Bronchial epithelial cell (primary cell): ENCODE results near the gene MDC1. TPM values are rescaled to one million over a fixed set of nuclear protein-coding genes. Genes with fewer than 3 reads are reported as not detected.
"Not testable (repeated sequence)": the region's sequence is repeated elsewhere in the genome, so short reads cannot be mapped to it uniquely, and the experiment has no call there.

Experiments
- DNase-seq: peaks from one replicate; pipeline ENCODE4 v3.0.0-alpha.2; 2010; ENCODE audit warnings: low read depth
- FAIRE-seq: peaks from 2 replicates; lab custom pipeline; 2011; peaks lifted over from hg19 to GRCh38; lab: Jason Lieb, UNC
- H3K27me3 ChIP-seq: 2 replicates; pipeline ENCODE4 v1.5.1; 2011; ENCODE audit warnings: low read length; ENCODE audit not compliant: control insufficient read depth, insufficient read depth
- H3K36me3 ChIP-seq: 2 replicates; pipeline ENCODE4 v1.5.1; 2011; ENCODE audit warnings: low read length; ENCODE audit not compliant: control insufficient read depth, insufficient read depth
- H3K4me3 ChIP-seq: 2 replicates; pipeline ENCODE4 v1.5.1; 2011; ENCODE audit warnings: mild to moderate bottlenecking, low read depth, low read length, control low read depth
- total RNA-seq: library from RNA; depleted of rRNA; stranded (reverse); fragments of >200 nt; gene quantifications from 2 replicates; pipeline ENCODE4 v1.2.1, GENCODE V29; 2014
- TF ChIP-seq, protein P1 (sequence below): IDR thresholded peaks from 2 replicates; pipeline ENCODE4 v1.5.1; 2011; ENCODE audit warnings: mild to moderate bottlenecking, moderate library complexity, low read length, control low read depth, inconsistent platforms; ENCODE audit not compliant: insufficient read depth, severe bottlenecking

MDC1 gene
- total RNA-seq, 1 donor from 2014 or later = 2.4 TPM

DNA sequence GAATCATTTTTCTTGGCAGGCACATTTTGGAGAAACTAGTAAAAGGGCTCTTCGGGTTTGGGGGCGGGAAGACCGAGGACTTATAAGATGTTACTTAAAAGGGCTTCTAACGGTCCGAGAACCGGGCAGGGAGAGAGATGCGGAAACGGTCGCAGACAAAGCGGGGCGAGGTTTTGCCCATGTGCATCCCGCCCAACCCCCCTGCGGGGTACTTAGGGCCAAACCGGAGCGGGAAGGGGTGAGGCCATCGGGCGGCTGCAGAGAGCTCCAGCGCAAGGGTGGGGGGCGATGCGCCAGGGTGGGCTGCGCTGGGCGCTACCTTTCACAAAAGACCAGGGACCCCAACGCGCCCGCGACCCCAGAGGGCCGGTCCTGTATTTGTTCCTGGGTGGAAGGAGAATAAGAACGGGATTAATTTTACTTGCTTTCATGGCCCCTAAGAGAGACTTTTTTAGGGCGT lies 3.7 kb upstream of the MDC1 start:
- FAIRE-seq (no peak), DNase-seq (no peak)
- peaks cover 17% of the 10 kb centered on the region for H3K36me3 ChIP-seq
- peak overlapping the region; percentile 82 for H3K4me3 ChIP-seq
- H3K27me3 ChIP-seq = no peaks in the 10 kb centered on the region
- TF ChIP-seq, protein P1, sequence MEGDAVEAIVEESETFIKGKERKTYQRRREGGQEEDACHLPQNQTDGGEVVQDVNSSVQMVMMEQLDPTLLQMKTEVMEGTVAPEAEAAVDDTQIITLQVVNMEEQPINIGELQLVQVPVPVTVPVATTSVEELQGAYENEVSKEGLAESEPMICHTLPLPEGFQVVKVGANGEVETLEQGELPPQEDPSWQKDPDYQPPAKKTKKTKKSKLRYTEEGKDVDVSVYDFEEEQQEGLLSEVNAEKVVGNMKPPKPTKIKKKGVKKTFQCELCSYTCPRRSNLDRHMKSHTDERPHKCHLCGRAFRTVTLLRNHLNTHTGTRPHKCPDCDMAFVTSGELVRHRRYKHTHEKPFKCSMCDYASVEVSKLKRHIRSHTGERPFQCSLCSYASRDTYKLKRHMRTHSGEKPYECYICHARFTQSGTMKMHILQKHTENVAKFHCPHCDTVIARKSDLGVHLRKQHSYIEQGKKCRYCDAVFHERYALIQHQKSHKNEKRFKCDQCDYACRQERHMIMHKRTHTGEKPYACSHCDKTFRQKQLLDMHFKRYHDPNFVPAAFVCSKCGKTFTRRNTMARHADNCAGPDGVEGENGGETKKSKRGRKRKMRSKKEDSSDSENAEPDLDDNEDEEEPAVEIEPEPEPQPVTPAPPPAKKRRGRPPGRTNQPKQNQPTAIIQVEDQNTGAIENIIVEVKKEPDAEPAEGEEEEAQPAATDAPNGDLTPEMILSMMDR = no peak

DNA sequence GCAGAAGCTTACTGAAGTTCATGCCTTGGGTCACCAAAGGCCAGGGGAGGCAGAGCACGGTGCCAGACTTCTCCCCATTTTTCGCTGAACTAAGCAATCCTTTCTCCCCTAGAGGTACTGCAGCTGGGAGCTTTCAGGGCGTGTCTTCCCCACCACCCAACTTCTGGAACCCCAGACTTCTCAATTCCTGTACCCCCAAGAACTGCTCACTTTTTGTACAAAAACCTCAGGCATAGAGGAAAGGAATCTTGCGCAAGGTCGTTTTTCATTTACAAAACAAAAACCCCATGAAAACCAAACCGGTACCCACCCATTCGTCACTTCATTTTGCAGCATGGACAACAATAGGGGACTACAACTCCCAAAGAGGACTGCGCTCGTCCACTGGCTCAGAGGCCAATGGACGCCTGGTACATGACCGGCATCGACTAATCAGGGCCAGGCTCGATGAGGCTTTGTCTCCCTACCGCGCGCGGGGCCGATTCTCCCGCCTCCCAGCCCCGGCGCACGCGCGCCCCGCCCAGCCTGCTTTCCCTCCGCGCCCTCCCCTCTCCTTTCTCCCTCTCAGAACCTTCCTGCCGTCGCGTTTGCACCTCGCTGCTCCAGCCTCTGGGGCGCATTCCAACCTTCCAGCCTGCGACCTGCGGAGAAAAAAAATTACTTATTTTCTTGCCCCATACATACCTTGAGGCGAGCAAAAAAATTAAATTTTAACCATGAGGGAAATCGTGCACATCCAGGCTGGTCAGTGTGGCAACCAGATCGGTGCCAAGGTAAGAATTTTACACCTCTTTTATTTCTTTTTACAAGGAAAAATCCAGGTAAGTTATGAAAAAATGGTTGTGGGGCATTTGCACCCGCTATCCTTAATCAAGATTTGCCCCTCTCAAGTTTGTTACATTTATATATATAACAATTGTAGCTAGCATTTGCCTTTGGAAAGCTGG lies 3.0 kb upstream of the MDC1 start, which contains the start of gene TUBB:
TSS of gene TUBB (plus strand) at position 562 of the 947 bp plus-strand sequence. CDS start at position 717, 155 bp downstream.
- Histone ChIP-seq H3K36me3 (peaks cover 17% of the 10 kb centered on the region), H3K4me3 (peak within 1 kb of the TSS; percentile 82), H3K27me3 (no peaks in the 10 kb centered on the region)
- DNase-seq (peak; percentile 94), FAIRE-seq (no peak)
- TF ChIP-seq, protein P1 = no peak

DNA sequence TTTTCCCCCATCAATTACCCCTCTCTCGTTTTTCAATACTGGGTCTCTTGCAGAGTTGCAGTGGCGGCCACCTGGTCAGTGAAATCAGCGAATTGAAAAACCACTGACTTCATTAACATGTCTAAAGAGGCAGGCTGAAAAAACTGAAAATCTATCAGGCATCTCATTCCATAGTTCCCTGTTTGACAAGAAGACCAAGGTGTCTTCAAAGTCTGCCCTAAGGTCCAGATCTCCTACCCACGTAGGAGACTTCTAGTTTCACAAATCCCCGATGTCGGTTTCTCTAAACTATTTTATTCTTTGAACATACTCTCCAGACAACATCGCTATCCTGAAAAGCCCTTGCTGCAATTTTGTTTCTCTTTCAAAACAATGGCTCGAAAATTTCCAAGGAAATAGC lies 2.3 kb upstream of the MDC1 start:
- TF ChIP-seq, protein P1 = no peak

DNA sequence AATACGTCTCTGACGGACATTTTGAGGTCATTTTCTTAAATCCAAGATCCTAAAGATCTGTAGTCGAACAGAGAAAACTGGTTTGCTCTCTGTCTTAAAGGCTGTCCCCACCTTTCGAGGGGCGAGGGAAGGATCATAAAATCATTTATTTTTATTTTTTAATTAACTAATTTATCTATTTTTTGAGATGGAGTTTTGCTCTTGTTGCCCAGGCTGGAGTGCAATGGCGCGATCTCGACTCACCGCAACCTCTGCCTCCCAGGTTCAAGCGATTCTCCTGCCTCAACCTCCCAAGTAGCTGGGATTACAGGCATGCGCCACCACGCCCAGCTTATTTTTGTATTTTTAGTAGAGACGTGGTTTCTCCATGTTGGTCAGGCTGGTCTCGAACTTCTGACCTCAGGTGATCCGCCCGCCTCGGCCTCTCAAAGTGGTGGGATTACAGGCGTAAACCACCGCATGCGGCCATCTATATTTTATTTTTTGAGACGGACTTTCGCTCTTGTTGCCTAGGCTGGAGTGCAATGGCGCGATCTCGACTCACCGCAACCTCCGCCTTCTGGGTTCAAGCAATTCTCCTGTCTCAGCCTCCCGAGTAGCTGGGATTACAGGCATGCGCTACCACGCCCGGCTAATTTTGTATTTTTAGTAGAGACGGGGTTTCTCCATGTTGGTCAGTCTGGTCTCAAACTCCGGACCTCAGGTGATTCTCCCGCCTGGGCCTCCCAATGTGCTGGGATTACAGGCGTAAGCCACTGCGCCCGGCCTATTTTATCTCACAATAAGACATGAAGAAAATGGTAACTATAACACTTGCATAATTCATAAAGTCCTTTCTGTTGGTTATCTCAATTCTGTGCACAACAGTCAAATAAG lies 1.0 kb upstream of the MDC1 start:
- not testable (repeated sequence) for FAIRE-seq, H3K27me3 ChIP-seq, H3K36me3 ChIP-seq, DNase-seq
- H3K4me3 ChIP-seq = peak overlapping the region; percentile 22

More for the DNA sequence above, 2.3 kb upstream of the MDC1 start:
- H3K27me3 ChIP-seq = no peaks in the 10 kb centered on the region
- peak overlapping the region; percentile 82 for H3K4me3 ChIP-seq
- no peak for FAIRE-seq
- DNase-seq = no peak
- H3K36me3 ChIP-seq = peaks cover 14% of the 10 kb centered on the region

DNA sequence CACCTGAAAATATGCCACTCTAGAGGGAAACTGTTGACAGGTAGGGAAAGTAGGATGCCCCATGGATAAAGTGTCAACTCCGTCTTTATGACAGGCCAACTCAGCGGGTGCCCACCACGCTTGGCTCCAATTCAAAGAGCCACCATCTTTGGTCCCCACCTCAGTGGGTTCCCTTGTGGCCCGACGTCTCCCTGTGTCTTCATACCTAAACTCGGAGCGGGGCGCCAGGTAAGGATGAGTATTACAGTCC lies 277 bp downstream of the MDC1 start:
- peaks cover 2% of the 10 kb centered on the region for H3K36me3 ChIP-seq
- H3K27me3 ChIP-seq = no peaks in the 10 kb centered on the region
- DNase-seq (no peak), FAIRE-seq (no peak)
- peak overlapping the region; percentile 52 for H3K4me3 ChIP-seq
- TF ChIP-seq, protein P1 = no peak

DNA sequence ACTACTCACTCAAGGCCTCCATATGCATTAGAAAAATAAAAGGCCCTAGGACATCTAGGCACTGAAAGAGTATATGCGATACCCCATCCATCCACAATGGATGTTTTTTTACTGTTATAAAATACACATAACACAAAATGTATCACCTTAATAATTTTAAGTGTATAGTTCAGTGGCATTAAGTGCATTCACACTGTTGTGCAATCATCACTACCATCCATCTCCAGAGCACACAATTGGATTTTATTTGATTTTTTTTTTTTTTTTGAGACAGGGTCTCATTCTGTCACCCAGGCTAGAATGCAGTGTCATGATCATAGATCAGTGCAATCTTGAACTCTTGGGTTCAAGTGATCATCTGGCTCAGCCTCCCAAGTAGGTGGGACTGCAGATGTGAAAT lies 2.8 kb downstream of the MDC1 start:
- FAIRE-seq (no peak), DNase-seq (no peak)
- Histone ChIP-seq H3K27me3 (no peaks in the 10 kb centered on the region), H3K36me3 (no peaks in the 10 kb centered on the region), H3K4me3 (no peak overlapping the region)
- TF ChIP-seq, protein P1 = no peak
